SK-N-SH (cell line): ENCODE data around the gene MARCKSL1. TPM values are rescaled to one million over a fixed set of nuclear protein-coding genes. Genes with fewer than 3 reads are reported as not detected.

Source experiments
- CTCF ChIA-PET: fragments of 300-600, 350-600 bp; formaldehyde crosslinking; extraction: SDS; loops from one replicate; lab custom pipeline; 2021; lab: Yijun Ruan, JAX
- POLR2A ChIA-PET: fragments of 350-600 bp; sonication (Branson Sonifier 250); formaldehyde crosslinking; extraction: SDS; loops from one replicate; lab custom pipeline; 2020; ENCODE audit warnings: antibody characterized with exemption, inconsistent platforms; lab: Yijun Ruan, JAX
- DNase-seq: peaks from one replicate; pipeline ENCODE4 v3.0.0; 2012
- H2AFZ ChIP-seq: fragments of 200-600 bp; sonication (generic); 2 replicates; pipeline ENCODE4 v1.8.1; 2016; ENCODE audit warnings: antibody characterized with exemption, mild to moderate bottlenecking, low read depth
- H3F3A ChIP-seq: fragments of 200-600 bp; sonication (generic); replicated peaks from 2 replicates; pipeline ENCODE3; 2016; ENCODE audit warnings: antibody characterized with exemption, mild to moderate bottlenecking; ENCODE audit not compliant: insufficient read depth
- H3K27ac ChIP-seq, 2 experiments: fragments of 200-500 bp in 1 of 2; fragments of 200-600 bp in 1 of 2; sonication (Bioruptor generic) in 1 of 2; sonication (generic), shearing (Covaris generic) in 1 of 2; 2 replicates each; pipeline versions ENCODE4 v1.5.1 to v1.6.1; 2014 to 2016; ENCODE audit warnings: low read depth in 2 of 2, inconsistent platforms in 1 of 2, low read length in 1 of 2, mild to moderate bottlenecking in 1 of 2, mixed read lengths in 1 of 2
- H3K27me3 ChIP-seq: fragments of 200-600 bp; sonication (generic), shearing (Covaris generic); 2 replicates; pipeline ENCODE4 v1.6.1; 2016; ENCODE audit warnings: mixed run types; ENCODE audit not compliant: insufficient read depth
- H3K36me3 ChIP-seq, 2 experiments: fragments of 200-500 bp in 1 of 2; fragments of 200-600 bp in 1 of 2; sonication (Bioruptor generic) in 1 of 2; sonication (generic) in 1 of 2; replicated peaks in 1 of 2; 2 replicates each; pipeline versions ENCODE3 to v1.5.1; 2014 to 2016; ENCODE audit warnings: low read length in 1 of 2, mild to moderate bottlenecking in 1 of 2; ENCODE audit not compliant: insufficient read depth in 2 of 2, control insufficient read depth in 1 of 2
- H3K4me1 ChIP-seq, 2 experiments: fragments of 200-500 bp in 1 of 2; fragments of 200-600 bp in 1 of 2; sonication (Bioruptor generic) in 1 of 2; sonication (generic), shearing (Covaris generic) in 1 of 2; 2 replicates each; pipeline versions ENCODE4 v1.5.1 to v1.6.1; 2014 to 2016; ENCODE audit warnings: low read depth in 1 of 2, low read length in 1 of 2, mixed run types in 1 of 2; ENCODE audit not compliant: insufficient read depth in 2 of 2, control insufficient read depth in 1 of 2
- H3K4me2 ChIP-seq: fragments of 200-600 bp; sonication (generic), shearing (Covaris generic); 2 replicates; pipeline ENCODE4 v1.6.1; 2017; ENCODE audit warnings: mixed run types
- H3K4me3 ChIP-seq, 2 experiments: fragments of 200-500 bp in 1 of 2; fragments of 200-600 bp in 1 of 2; sonication (Bioruptor generic) in 1 of 2; sonication (generic), shearing (Covaris generic) in 1 of 2; 2 replicates each; pipeline versions ENCODE4 v1.5.1 to v1.8.1; 2014 to 2016; ENCODE audit warnings: low read depth in 2 of 2, inconsistent platforms in 1 of 2, low read length in 1 of 2, mild to moderate bottlenecking in 1 of 2, mixed read lengths in 1 of 2, moderate library complexity in 1 of 2
- H3K79me2 ChIP-seq: fragments of 200-600 bp; sonication (generic); 2 replicates; pipeline ENCODE4 v1.8.1; 2017; ENCODE audit warnings: mild to moderate bottlenecking; ENCODE audit not compliant: insufficient read depth
- H3K9ac ChIP-seq: fragments of 200-600 bp; sonication (generic); 2 replicates; pipeline ENCODE4 v1.6.1; 2017; ENCODE audit warnings: mixed run types
- H3K9me2 ChIP-seq: fragments of 200-600 bp; sonication (generic); 2 replicates; pipeline ENCODE4 v1.6.1; 2017; ENCODE audit warnings: mixed run types
- H3K9me3 ChIP-seq: fragments of 200-600 bp; sonication (generic); 2 replicates; pipeline ENCODE4 v1.6.1; 2017; ENCODE audit warnings: mixed run types, mild to moderate bottlenecking, moderate library complexity
- H4K20me1 ChIP-seq: fragments of 200-600 bp; sonication (generic); 2 replicates; pipeline ENCODE4 v1.6.1; 2017; ENCODE audit warnings: mild to moderate bottlenecking, mixed run types; ENCODE audit not compliant: insufficient read depth
- ELF1 ChIP-seq: IDR thresholded peaks from 2 replicates; pipeline ENCODE4 v1.4.0; 2012
- EP300 ChIP-seq, 2 experiments: IDR thresholded peaks; 2 replicates each; pipeline versions ENCODE4 v1.4.0 to v1.6.1; 2012; ENCODE audit warnings: borderline replicate concordance in 1 of 2, low read depth in 1 of 2, low read length in 1 of 2
- EZH2phosphoT487 ChIP-seq: fragments of 200-600 bp; sonication (generic); IDR thresholded peaks from 2 replicates; pipeline ENCODE4 v1.6.1; 2017; ENCODE audit warnings: low read depth, mixed run types, mild to moderate bottlenecking, antibody characterized with exemption, moderate library complexity, borderline replicate concordance
- FOXM1 ChIP-seq: IDR thresholded peaks from 2 replicates; pipeline ENCODE4 v1.4.0; 2012; ENCODE audit warnings: low read depth, mild to moderate bottlenecking
- GATA2 ChIP-seq: sonication (generic); formaldehyde crosslinking; IDR thresholded peaks from 2 replicates; pipeline ENCODE4 v1.5.0; 2020; ENCODE audit warnings: mild to moderate bottlenecking, missing genetic modification reagents
- MEF2A ChIP-seq: IDR thresholded peaks from 2 replicates; pipeline ENCODE4 v1.4.0; 2012; ENCODE audit warnings: low read depth, borderline replicate concordance
- MXI1 ChIP-seq: IDR thresholded peaks from 2 replicates; pipeline ENCODE4 v1.6.1; 2012; ENCODE audit warnings: mild to moderate bottlenecking, low read depth, low read length, improper control_type of control experiment
- NFIC ChIP-seq: IDR thresholded peaks from 2 replicates; pipeline ENCODE4 v1.4.0; 2012; ENCODE audit warnings: borderline replicate concordance
- POLR2AphosphoS5 ChIP-seq: IDR thresholded peaks from 2 replicates; pipeline ENCODE4 v1.6.1; 2012; ENCODE audit warnings: low read depth, low read length
- RAD21 ChIP-seq: IDR thresholded peaks from 2 replicates; pipeline ENCODE4 v1.6.1; 2012; ENCODE audit warnings: mild to moderate bottlenecking, low read length
- RCOR1 ChIP-seq: fragments of 150-350 bp; IDR thresholded peaks from 2 replicates; pipeline ENCODE4 v1.6.1; 2017; ENCODE audit warnings: antibody characterized with exemption, low read length
- SIN3A ChIP-seq: IDR thresholded peaks from 2 replicates; pipeline ENCODE4 v1.6.1; 2012; ENCODE audit warnings: low read depth, mild to moderate bottlenecking, low read length, moderate library complexity, borderline replicate concordance
- SMC3 ChIP-seq: IDR thresholded peaks from 2 replicates; pipeline ENCODE4 v1.6.1; 2012; ENCODE audit warnings: low read depth, low read length, improper control_type of control experiment
- TCF12 ChIP-seq: IDR thresholded peaks from 2 replicates; pipeline ENCODE4 v1.4.0; 2012
- YY1 ChIP-seq: IDR thresholded peaks from 2 replicates; pipeline ENCODE4 v1.4.0; 2012; ENCODE audit warnings: low read depth, mild to moderate bottlenecking
- WGBS: methylation state at CpG from one replicate; pipeline ENCODE4 v1.1.6; 2017; ENCODE audit warnings: low lambda C conversion rate; 5-methylcytosine and 5-hydroxymethylcytosine counted together
- polyA plus RNA-seq, 3 experiments: library from polyadenylated mRNA; depleted of rRNA; stranded (reverse); fragments of >200 nt; gene quantifications; 2 replicates each; pipeline ENCODE4 v1.2.3, GENCODE V29; 2012
- TF ChIP-seq, protein P1 (sequence below): fragments of 150-350 bp; IDR thresholded peaks from 2 replicates; pipeline ENCODE4 v1.6.1; 2016; ENCODE audit warnings: mild to moderate bottlenecking, low read depth, low read length
- TF ChIP-seq, protein P2 (sequence below): IDR thresholded peaks from 2 replicates; pipeline ENCODE4 v1.4.0; 2012; ENCODE audit warnings: low read depth, borderline replicate concordance
- TF ChIP-seq, protein P3 (sequence below): IDR thresholded peaks from 2 replicates; pipeline ENCODE4 v1.4.0; 2012; ENCODE audit warnings: low read depth
- TF ChIP-seq, protein P4 (sequence below): IDR thresholded peaks from 2 replicates; pipeline ENCODE4 v1.4.0; 2012; ENCODE audit warnings: low read depth, borderline replicate concordance

Gene MARCKSL1
- polyA plus RNA-seq, 1 of the 3 experiments (the other 2 are of a cell fraction) = 275 TPM

- no peak overlapping the region for H3K9ac ChIP-seq
- TF ChIP-seq MEF2A (no peak), GATA2 (no peak), EP300 (IDR thresholded peaks at IDR 0.05; ENCODE audit: borderline replicate concordance in 1 of 2, low read depth in 1 of 2, low read length in 1 of 2) (no peak), YY1 (no peak), FOXM1 (no peak), RAD21 (no peak), TCF12 (no peak), MXI1 (no peak), NFIC (no peak), SMC3 (no peak), EZH2phosphoT487 (no peak), ELF1 (no peak), SIN3A (no peak)
- TF ChIP-seq, protein P1, sequence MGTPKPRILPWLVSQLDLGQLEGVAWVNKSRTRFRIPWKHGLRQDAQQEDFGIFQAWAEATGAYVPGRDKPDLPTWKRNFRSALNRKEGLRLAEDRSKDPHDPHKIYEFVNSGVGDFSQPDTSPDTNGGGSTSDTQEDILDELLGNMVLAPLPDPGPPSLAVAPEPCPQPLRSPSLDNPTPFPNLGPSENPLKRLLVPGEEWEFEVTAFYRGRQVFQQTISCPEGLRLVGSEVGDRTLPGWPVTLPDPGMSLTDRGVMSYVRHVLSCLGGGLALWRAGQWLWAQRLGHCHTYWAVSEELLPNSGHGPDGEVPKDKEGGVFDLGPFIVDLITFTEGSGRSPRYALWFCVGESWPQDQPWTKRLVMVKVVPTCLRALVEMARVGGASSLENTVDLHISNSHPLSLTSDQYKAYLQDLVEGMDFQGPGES = no peak
- TF ChIP-seq, protein P2, sequence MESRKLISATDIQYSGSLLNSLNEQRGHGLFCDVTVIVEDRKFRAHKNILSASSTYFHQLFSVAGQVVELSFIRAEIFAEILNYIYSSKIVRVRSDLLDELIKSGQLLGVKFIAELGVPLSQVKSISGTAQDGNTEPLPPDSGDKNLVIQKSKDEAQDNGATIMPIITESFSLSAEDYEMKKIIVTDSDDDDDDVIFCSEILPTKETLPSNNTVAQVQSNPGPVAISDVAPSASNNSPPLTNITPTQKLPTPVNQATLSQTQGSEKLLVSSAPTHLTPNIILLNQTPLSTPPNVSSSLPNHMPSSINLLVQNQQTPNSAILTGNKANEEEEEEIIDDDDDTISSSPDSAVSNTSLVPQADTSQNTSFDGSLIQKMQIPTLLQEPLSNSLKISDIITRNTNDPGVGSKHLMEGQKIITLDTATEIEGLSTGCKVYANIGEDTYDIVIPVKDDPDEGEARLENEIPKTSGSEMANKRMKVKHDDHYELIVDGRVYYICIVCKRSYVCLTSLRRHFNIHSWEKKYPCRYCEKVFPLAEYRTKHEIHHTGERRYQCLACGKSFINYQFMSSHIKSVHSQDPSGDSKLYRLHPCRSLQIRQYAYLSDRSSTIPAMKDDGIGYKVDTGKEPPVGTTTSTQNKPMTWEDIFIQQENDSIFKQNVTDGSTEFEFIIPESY = no peak
- TF ChIP-seq, protein P3, sequence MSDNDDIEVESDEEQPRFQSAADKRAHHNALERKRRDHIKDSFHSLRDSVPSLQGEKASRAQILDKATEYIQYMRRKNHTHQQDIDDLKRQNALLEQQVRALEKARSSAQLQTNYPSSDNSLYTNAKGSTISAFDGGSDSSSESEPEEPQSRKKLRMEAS = no peak
- H3K4me1 ChIP-seq = peaks cover 0 to 2% of the 10 kb centered on the region in 2 experiments; a peak in 1 of 4 replicates
- no peak for DNase-seq
- H3F3A ChIP-seq = peaks cover 8% of the 10 kb centered on the region
- no peaks in the 10 kb centered on the region for H4K20me1 ChIP-seq
- 82% methylated on average over 6 of the region's 6 CpGs for WGBS
- POLR2A ChIA-PET = interaction anchor here (1.5 kb wide), 1 partner anchor 19 kb away, joined by 5 read pairs; no protein-coding TSS in a partner anchor
- H3K79me2 ChIP-seq = no peaks in the 10 kb centered on the region; the same call in 1 of the 2 replicates
- no peak overlapping the region for H3K27ac ChIP-seq
- H3K27me3 ChIP-seq = no peaks in the 10 kb centered on the region
- H3K9me3 ChIP-seq = no peaks in the 10 kb centered on the region
- no peak overlapping the region for H2AFZ ChIP-seq
- H3K9me2 ChIP-seq = no peaks in the 10 kb centered on the region
- H3K36me3 ChIP-seq = peaks cover 0 to 9% of the 10 kb centered on the region in 2 experiments
- H3K4me3 ChIP-seq = no peak overlapping the region
- CTCF ChIA-PET = no interaction called here
- H3K4me2 ChIP-seq = no peak overlapping the region
Observed at GRCh38 chr1:32357614-32358013, 21.6 kb upstream of the MARCKSL1 start.

GRCh38 chr1:32356478-32356877 lies 20.4 kb upstream of the MARCKSL1 start:
- CTCF ChIA-PET = no interaction called here
- Histone ChIP-seq H3K9me3 (no peaks in the 10 kb centered on the region), H3K9me2 (no peaks in the 10 kb centered on the region), H3K4me2 (no peak overlapping the region), H3K4me1 (peaks cover 4 to 9% of the 10 kb centered on the region in 2 experiments; a peak in 2 of 4 replicates), H4K20me1 (no peaks in the 10 kb centered on the region), H3F3A (peaks cover 8% of the 10 kb centered on the region), H2AFZ (no peak overlapping the region), H3K4me3 (no peak overlapping the region), H3K9ac (no peak overlapping the region), H3K36me3 (peaks cover 0 to 5% of the 10 kb centered on the region in 2 experiments), H3K27me3 (no peaks in the 10 kb centered on the region), H3K79me2 (peaks cover 8% of the 10 kb centered on the region; the same call in 1 of the 2 replicates), H3K27ac (no peak overlapping the region)
- no peak for DNase-seq
- TF ChIP-seq, protein P3 = no peak
- TF ChIP-seq, protein P2 = no peak
- TF ChIP-seq YY1 (no peak), POLR2AphosphoS5 (no peak), RCOR1 (no peak), TCF12 (no peak), SMC3 (no peak), MXI1 (no peak)
- TF ChIP-seq, protein P4, sequence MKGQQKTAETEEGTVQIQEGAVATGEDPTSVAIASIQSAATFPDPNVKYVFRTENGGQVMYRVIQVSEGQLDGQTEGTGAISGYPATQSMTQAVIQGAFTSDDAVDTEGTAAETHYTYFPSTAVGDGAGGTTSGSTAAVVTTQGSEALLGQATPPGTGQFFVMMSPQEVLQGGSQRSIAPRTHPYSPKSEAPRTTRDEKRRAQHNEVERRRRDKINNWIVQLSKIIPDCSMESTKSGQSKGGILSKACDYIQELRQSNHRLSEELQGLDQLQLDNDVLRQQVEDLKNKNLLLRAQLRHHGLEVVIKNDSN = no peak
- POLR2A ChIA-PET = interaction anchor here (0.7 kb wide), 1 partner anchor 249 kb away, joined by 3 read pairs; the partner anchor contains the start of gene KPNA6
- 100% methylated on average over 1 of the region's 1 CpG for WGBS
